Vagina (tissue), 2 donors: ENCODE measurements around the gene OSBPL10. TPM values are rescaled to one million over a fixed set of nuclear protein-coding genes. Genes with fewer than 3 reads are reported as not detected.
A peak's percentile ranks its signal among the peaks of the same experiment; 100 is the strongest.

Source experiments
- DNase-seq, 2 donors: peaks; one replicate each; pipeline ENCODE4 v3.0.0-alpha.2; 2017; ENCODE audit errors: extremely low spot score in 2 of 2
- H3K27ac ChIP-seq: fragments of 200-600 bp; sonication (generic); one replicate; pipeline ENCODE4 v1.5.1; 2019
- H3K27me3 ChIP-seq: fragments of 200-600 bp; sonication (generic); one replicate; pipeline ENCODE4 v1.5.1; 2019
- H3K36me3 ChIP-seq, 2 donors: fragments of 200-600 bp; sonication (generic); one replicate each; pipeline ENCODE4 v1.5.1; 2017 to 2019
- H3K4me1 ChIP-seq: fragments of 200-600 bp; sonication (generic); one replicate; pipeline ENCODE4 v1.5.1; 2019
- H3K4me3 ChIP-seq, 2 donors: fragments of 200-600 bp; sonication (generic); 1 replicate in 1 of 2; 2 replicates in 1 of 2; pipeline ENCODE4 v1.5.1; 2016 to 2019
- H3K9me3 ChIP-seq: fragments of 200-600 bp; sonication (generic); one replicate; pipeline ENCODE4 v1.5.1; 2019
- CTCF ChIP-seq, 3 experiments: fragments of 450-650 bp in 2 of 3; fragments of 200-600 bp in 1 of 3; sonication (generic) in 1 of 3; IDR thresholded peaks; one replicate each; pipeline ENCODE4 v1.5.1; 2017 to 2019; ENCODE audit warnings: antibody characterized with exemption in 3 of 3, mild to moderate bottlenecking in 2 of 3, moderate library complexity in 2 of 3
- POLR2A ChIP-seq, 2 donors: fragments of 450-650 bp; IDR thresholded peaks; one replicate each; pipeline ENCODE4 v1.6.1; 2017; ENCODE audit warnings: antibody characterized with exemption in 2 of 2, mild to moderate bottlenecking in 2 of 2, moderate library complexity in 2 of 2
- POLR2AphosphoS5 ChIP-seq, 2 donors: sonication (generic); formaldehyde crosslinking; IDR thresholded peaks; one replicate each; pipeline ENCODE4 v1.9.0; 2017; ENCODE audit warnings: antibody characterized with exemption in 2 of 2, mild to moderate bottlenecking in 2 of 2, low read depth in 1 of 2; ENCODE audit not compliant: insufficient read depth in 1 of 2
- intact Hi-C: fragments of 100-400 bp; cut with DNase I; formaldehyde crosslinking; loops from one replicate; pipeline ENCODE4 v1.15.1; 2023
- total RNA-seq: library from RNA; depleted of rRNA; stranded (reverse); fragments of >200 nt; gene quantifications from one replicate; pipeline ENCODE4 v1.2.3, GENCODE V29; 2016

The OSBPL10 gene
- total RNA-seq, 1 donor from 2014 or later, result 33.9 TPM

- TF ChIP-seq CTCF (IDR thresholded peaks at IDR 0.05) (no peak), POLR2A (IDR thresholded peaks at IDR 0.05) (no peak), POLR2AphosphoS5 (IDR thresholded peaks at IDR 0.05; ENCODE audit: insufficient read depth in 1 of 2, low read depth in 1 of 2) (no peak)
- H3K27ac ChIP-seq, result no peak overlapping the region
- intact Hi-C loops, result no loop called here
- H3K9me3 ChIP-seq, result no peaks in the 10 kb centered on the region
- H3K36me3 ChIP-seq, result no peaks in the 10 kb centered on the region
- H3K27me3 ChIP-seq, result no peaks in the 10 kb centered on the region
- H3K4me3 ChIP-seq, result no peak overlapping the region
- DNase-seq, result no peak
- H3K4me1 ChIP-seq, result peaks cover 14% of the 10 kb centered on the region
These were observed 147.5 kb downstream of the OSBPL10 start for GRCh38 chr3:31833391-31834190.

GRCh38 chr3:31832551-31832950 is 148.5 kb downstream of the OSBPL10 start:
- Histone ChIP-seq H3K36me3 (no peaks in the 10 kb centered on the region), H3K4me3 (no peak overlapping the region), H3K4me1 (peaks cover 14% of the 10 kb centered on the region), H3K27me3 (no peaks in the 10 kb centered on the region), H3K27ac (no peak overlapping the region), H3K9me3 (no peaks in the 10 kb centered on the region)
- TF ChIP-seq CTCF (IDR thresholded peaks at IDR 0.05), result no peak
- TF ChIP-seq POLR2A (IDR thresholded peaks at IDR 0.05), result no peak
- TF ChIP-seq POLR2AphosphoS5 (IDR thresholded peaks at IDR 0.05; ENCODE audit: insufficient read depth in 1 of 2, low read depth in 1 of 2), result no peak
- intact Hi-C loops, result no loop called here
- peak in 1 of 2 donors; percentile 54 for DNase-seq

- intact Hi-C loops, result no loop called here
- DNase-seq, result peak in 1 of 2 donors; percentile 37
- no peak for TF ChIP-seq POLR2A (IDR thresholded peaks at IDR 0.05)
- TF ChIP-seq CTCF (IDR thresholded peaks at IDR 0.05), result no peak
- H3K36me3 ChIP-seq, result no peaks in the 10 kb centered on the region
- H3K27me3 ChIP-seq, result no peaks in the 10 kb centered on the region
- H3K27ac ChIP-seq, result no peak overlapping the region
- no peaks in the 10 kb centered on the region for H3K9me3 ChIP-seq
- peaks cover 14% of the 10 kb centered on the region for H3K4me1 ChIP-seq
- no peak overlapping the region for H3K4me3 ChIP-seq
These were observed 149.5 kb downstream of the OSBPL10 start for GRCh38 chr3:31831591-31831990.

GRCh38 chr3:31829826-31830426 is 151.1 kb downstream of the OSBPL10 start:
- no peaks in the 10 kb centered on the region for H3K9me3 ChIP-seq

GRCh38 chr3:31829010-31829409 is 152.1 kb downstream of the OSBPL10 start:
- H3K9me3 ChIP-seq, result no peaks in the 10 kb centered on the region
- no peak for DNase-seq
- no peaks in the 10 kb centered on the region for H3K27me3 ChIP-seq
- no peak overlapping the region for H3K27ac ChIP-seq
- intact Hi-C loops, result no loop called here
- H3K4me3 ChIP-seq, result no peak overlapping the region
- no peak for TF ChIP-seq CTCF (IDR thresholded peaks at IDR 0.05)
- no peak for TF ChIP-seq POLR2A (IDR thresholded peaks at IDR 0.05)
- no peak for TF ChIP-seq POLR2AphosphoS5 (IDR thresholded peaks at IDR 0.05; ENCODE audit: insufficient read depth in 1 of 2, low read depth in 1 of 2)
- peaks cover 8% of the 10 kb centered on the region for H3K4me1 ChIP-seq
- no peaks in the 10 kb centered on the region for H3K36me3 ChIP-seq

More at GRCh38 chr3:31829826-31830426, 151.1 kb downstream of the OSBPL10 start:
- H3K4me3 ChIP-seq, result no peak overlapping the region
- DNase-seq, result peak in 1 of 2 donors; percentile 67
- TF ChIP-seq POLR2A (IDR thresholded peaks at IDR 0.05) (no peak), POLR2AphosphoS5 (IDR thresholded peaks at IDR 0.05; ENCODE audit: insufficient read depth in 1 of 2, low read depth in 1 of 2) (no peak)
- H3K4me1 ChIP-seq, result peaks cover 8% of the 10 kb centered on the region
- no peak overlapping the region for H3K27ac ChIP-seq
- no peaks in the 10 kb centered on the region for H3K27me3 ChIP-seq
- H3K36me3 ChIP-seq, result no peaks in the 10 kb centered on the region
- intact Hi-C loops, result no loop called here
